H1 (cell line): Measurements from ENCODE around the gene RNASE9. TPM values are rescaled to one million over a fixed set of nuclear protein-coding genes. Genes with fewer than 3 reads are reported as not detected.

ENCODE experiments used
- CTCF ChIA-PET: fragments of 300-600 bp; sonication (Branson Sonifier 250); formaldehyde crosslinking; loops from one replicate; lab custom pipeline; 2021; ENCODE audit not compliant: partially characterized antibody; lab: Charles Lee
- POLR2A ChIA-PET: fragments of 300-600 bp; sonication (Branson Sonifier 250); formaldehyde crosslinking; loops from one replicate; lab custom pipeline; 2021; ENCODE audit warnings: inconsistent platforms; ENCODE audit not compliant: partially characterized antibody; lab: Charles Lee
- DNase-seq, 2 experiments: peaks; one replicate each; pipeline versions ENCODE4 v3.0.0 to v3.0.0-alpha.2; 2010 to 2022; ENCODE audit warnings: low spot score in 2 of 2, low read depth in 1 of 2, mixed read lengths in 1 of 2
- FAIRE-seq: peaks from 2 replicates; lab custom pipeline; 2011; peaks lifted over from hg19 to GRCh38; lab: Jason Lieb, UNC
- H2AFZ ChIP-seq: 2 replicates; pipeline ENCODE4 v1.8.1; 2012; ENCODE audit warnings: low read length, inconsistent platforms
- H2AK5ac ChIP-seq: 2 replicates; pipeline ENCODE4 v1.6.1; 2013; ENCODE audit warnings: low read depth, low read length
- H2BK120ac ChIP-seq: replicated peaks from 2 replicates; pipeline ENCODE3; 2013; ENCODE audit warnings: low read depth, low read length, inconsistent platforms
- H2BK12ac ChIP-seq: 2 replicates; pipeline ENCODE4 v1.6.1; 2013; ENCODE audit warnings: low read depth, low read length
- H2BK15ac ChIP-seq: 2 replicates; pipeline ENCODE4 v1.6.1; 2013; ENCODE audit warnings: low read length
- H2BK20ac ChIP-seq: 2 replicates; pipeline ENCODE4 v1.6.1; 2013; ENCODE audit warnings: low read length
- H2BK5ac ChIP-seq: 2 replicates; pipeline ENCODE4 v1.6.1; 2013; ENCODE audit warnings: low read depth, low read length
- H3K14ac ChIP-seq: 2 replicates; pipeline ENCODE4 v1.6.1; 2013; ENCODE audit warnings: inconsistent platforms; ENCODE audit not compliant: insufficient read length
- H3K18ac ChIP-seq: 2 replicates; pipeline ENCODE4 v1.6.1; 2013; ENCODE audit warnings: low read length; ENCODE audit errors: extremely low read depth
- H3K23ac ChIP-seq: 2 replicates; pipeline ENCODE4 v1.6.1; 2013; ENCODE audit warnings: inconsistent platforms; ENCODE audit not compliant: insufficient read length
- H3K23me2 ChIP-seq: 2 replicates; pipeline ENCODE4 v1.6.1; 2013; ENCODE audit warnings: low read depth, low read length
- H3K27ac ChIP-seq: 2 replicates; pipeline ENCODE4 v1.6.1; 2011; ENCODE audit warnings: low read depth, low read length, inconsistent platforms
- H3K27me3 ChIP-seq, 4 experiments: replicated peaks in 1 of 4; 1 replicate in 1 of 4; 2 replicates in 3 of 4; pipeline versions ENCODE4 v1.6.1 to v1.8.1; 2011 to 2013; ENCODE audit warnings: low read length in 3 of 4, mild to moderate bottlenecking in 3 of 4, inconsistent platforms in 2 of 4, mixed read lengths in 2 of 4, moderate library complexity in 1 of 4; ENCODE audit not compliant: control insufficient read depth in 3 of 4, insufficient read depth in 3 of 4; ENCODE audit errors: extremely low read depth in 1 of 4
- H3K36me3 ChIP-seq, 4 experiments: 2 replicates each; pipeline versions ENCODE4 v1.6.1 to v1.8.1; 2011 to 2013; ENCODE audit warnings: mild to moderate bottlenecking in 4 of 4, low read length in 3 of 4, moderate library complexity in 2 of 4, control low read depth in 1 of 4, inconsistent platforms in 1 of 4; ENCODE audit not compliant: insufficient read depth in 4 of 4, control insufficient read depth in 2 of 4
- H3K4ac ChIP-seq: replicated peaks from 2 replicates; pipeline ENCODE3; 2013; ENCODE audit warnings: low read length, low read depth, mixed read lengths, inconsistent platforms; ENCODE audit not compliant: insufficient read length
- H3K4me1 ChIP-seq, 4 experiments: replicated peaks in 1 of 4; 1 replicate in 1 of 4; 2 replicates in 3 of 4; pipeline versions ENCODE4 v1.6.1 to v1.8.1; 2011 to 2013; ENCODE audit warnings: low read length in 3 of 4, inconsistent platforms in 2 of 4, mixed read lengths in 1 of 4; ENCODE audit not compliant: insufficient read depth in 4 of 4, control insufficient read depth in 3 of 4
- H3K4me2 ChIP-seq, 2 experiments: 2 replicates each; pipeline versions ENCODE4 v1.6.1 to v1.8.1; 2011 to 2013; ENCODE audit warnings: low read depth in 2 of 2, low read length in 2 of 2, control low read depth in 1 of 2, inconsistent platforms in 1 of 2, mild to moderate bottlenecking in 1 of 2; ENCODE audit not compliant: insufficient read depth in 1 of 2
- H3K4me3 ChIP-seq, 4 experiments: fragments of 200-600, 300-600 bp in 1 of 4; sonication (generic), shearing (Covaris generic), sonication (Bioruptor Twin) in 1 of 4; 2 replicates each; pipeline versions ENCODE4 v1.5.1 to v1.8.1; 2011 to 2016; ENCODE audit warnings: low read length in 4 of 4, low read depth in 3 of 4, control low read depth in 2 of 4, inconsistent platforms in 2 of 4, mild to moderate bottlenecking in 2 of 4, mixed read lengths in 1 of 4, moderate library complexity in 1 of 4; ENCODE audit not compliant: insufficient read depth in 2 of 4; ENCODE audit errors: extremely low read depth in 1 of 4
- H3K56ac ChIP-seq: replicated peaks from 2 replicates; pipeline ENCODE3; 2013; ENCODE audit warnings: low read depth, mild to moderate bottlenecking, mixed read lengths, low read length, inconsistent platforms; ENCODE audit not compliant: insufficient read length
- H3K79me1 ChIP-seq: 2 replicates; pipeline ENCODE4 v1.6.1; 2013; ENCODE audit warnings: low read depth, low read length, control low read depth
- H3K79me2 ChIP-seq, 2 experiments: 2 replicates each; pipeline versions ENCODE4 v1.6.1 to v1.8.1; 2012 to 2013; ENCODE audit warnings: low read length in 2 of 2, mild to moderate bottlenecking in 2 of 2, inconsistent platforms in 1 of 2; ENCODE audit not compliant: insufficient read depth in 2 of 2, control insufficient read depth in 1 of 2
- H3K9ac ChIP-seq, 4 experiments: replicated peaks in 1 of 4; 1 replicate in 1 of 4; 2 replicates in 3 of 4; pipeline versions ENCODE4 v1.6.1 to v1.8.1; 2011 to 2013; ENCODE audit warnings: low read depth in 3 of 4, low read length in 3 of 4, control low read depth in 2 of 4, mild to moderate bottlenecking in 2 of 4, moderate library complexity in 2 of 4, inconsistent platforms in 1 of 4; ENCODE audit errors: extremely low read depth in 1 of 4
- H3K9me3 ChIP-seq, 2 experiments: 2 replicates each; pipeline versions ENCODE4 v1.6.1 to v1.8.1; 2012 to 2013; ENCODE audit warnings: mild to moderate bottlenecking in 2 of 2, moderate library complexity in 2 of 2, control low read depth in 1 of 2, inconsistent platforms in 1 of 2, low read depth in 1 of 2, low read length in 1 of 2, mixed read lengths in 1 of 2; ENCODE audit not compliant: insufficient read depth in 2 of 2
- H4K20me1 ChIP-seq, 2 experiments: replicated peaks in 1 of 2; 2 replicates each; pipeline versions ENCODE3 to v1.8.1; 2011 to 2013; ENCODE audit warnings: inconsistent platforms in 2 of 2, low read length in 2 of 2, mild to moderate bottlenecking in 1 of 2; ENCODE audit not compliant: insufficient read depth in 2 of 2, control insufficient read depth in 1 of 2
- H4K5ac ChIP-seq: 2 replicates; pipeline ENCODE4 v1.6.1; 2013; ENCODE audit warnings: low read length, low read depth, mixed read lengths, inconsistent platforms; ENCODE audit not compliant: insufficient read length
- H4K8ac ChIP-seq: 2 replicates; pipeline ENCODE4 v1.8.0; 2013; ENCODE audit warnings: mild to moderate bottlenecking, moderate library complexity, low read length, inconsistent platforms; ENCODE audit not compliant: insufficient read depth; ENCODE audit errors: extremely low read depth
- H4K91ac ChIP-seq: replicated peaks from 2 replicates; pipeline ENCODE3; 2013; ENCODE audit warnings: low read length, mixed read lengths, inconsistent platforms; ENCODE audit not compliant: insufficient read length
- ATF2 ChIP-seq: IDR thresholded peaks from 2 replicates; pipeline ENCODE4 v1.6.1; 2012; ENCODE audit warnings: low read length, inconsistent platforms
- CTCF ChIP-seq, 3 experiments: IDR thresholded peaks; 1 replicate in 2 of 3; 2 replicates in 1 of 3; pipeline versions ENCODE4 v1.5.1 to v1.6.1; 2011; ENCODE audit warnings: low read length in 3 of 3, mild to moderate bottlenecking in 3 of 3, inconsistent platforms in 2 of 3, low read depth in 1 of 3, moderate library complexity in 1 of 3; ENCODE audit not compliant: insufficient read depth in 1 of 3; ENCODE audit errors: control extremely low read depth in 1 of 3
- GABPA ChIP-seq: IDR thresholded peaks from 2 replicates; pipeline ENCODE4 v1.6.1; 2011; ENCODE audit warnings: mild to moderate bottlenecking, low read length, moderate library complexity, borderline replicate concordance; ENCODE audit not compliant: insufficient read depth
- RBBP5 ChIP-seq: IDR thresholded peaks from 2 replicates; pipeline ENCODE4 v1.7.1; 2012; ENCODE audit warnings: low read depth, mild to moderate bottlenecking, inconsistent platforms, low read length, moderate library complexity, borderline replicate concordance
- SIRT6 ChIP-seq: IDR thresholded peaks from one replicate; pipeline ENCODE4 v1.7.1; 2012; ENCODE audit warnings: low read length, inconsistent platforms
- SUZ12 ChIP-seq: fragments of 200-600 bp; sonication (generic); IDR thresholded peaks from 2 replicates; pipeline ENCODE4 v1.6.1; 2012; ENCODE audit warnings: mild to moderate bottlenecking, inconsistent platforms, low read length, moderate library complexity, mixed read lengths
- TEAD4 ChIP-seq: IDR thresholded peaks from 2 replicates; pipeline ENCODE4 v1.6.1; 2012; ENCODE audit warnings: low read depth, low read length, inconsistent platforms, mixed read lengths
- WGBS, 2 experiments: shearing (Covaris generic) in 1 of 2; methylation state at CpG; one replicate each; pipeline versions ENCODE4 v1.1.6 to v1.1.7; 2013 to 2015; ENCODE audit warnings: low lambda C conversion rate in 2 of 2, mixed read lengths in 2 of 2, inconsistent platforms in 1 of 2, low coverage in 1 of 2, missing lambda C conversion rate in 1 of 2; ENCODE audit not compliant: insufficient replicate concordance in 2 of 2, insufficient coverage in 1 of 2, insufficient read length in 1 of 2; ENCODE audit errors: extremely low coverage in 1 of 2, missing lambda C conversion rate in 1 of 2; 5-methylcytosine and 5-hydroxymethylcytosine counted together
- polyA plus RNA-seq, 7 experiments: library from polyadenylated mRNA; depleted of rRNA in 3 of 7; stranded (reverse) in 5 of 7; unstranded in 2 of 7; fragments of >200 nt in 5 of 7; fragments of 200-250 nt in 2 of 7; gene quantifications; 1 replicate in 5 of 7; 2 replicates in 1 of 7; 4 replicates in 1 of 7; pipeline versions ENCODE4 v1.2.1 to v1.2.3, GENCODE V29; 2011 to 2013; ENCODE audit warnings: missing spikeins in 2 of 7, mixed read lengths in 2 of 7
- total RNA-seq: library from RNA; stranded (reverse); fragmentation: NEBNext Ultra II Directional; extraction: Animal tissue kit (Norgen Biotek cat#: 25700); gene quantifications from 2 replicates; pipeline ENCODE4 v1.2.1, GENCODE V29; 2021

The RNASE9 gene
- total and polyA plus RNA-seq, 2 of the 8 experiments (the other 6 are each of a cell fraction or from before 2014, with no cell fraction given) = 0.06 TPM; not detected in 1

- ChIA-PET POLR2A (no interaction called here), CTCF (interaction anchor here (1.0 to 2.6 kb wide), 2 partner anchors 20 to 107 kb away, joined by 5 to 8 read pairs; no protein-coding TSS in a partner anchor)
- Histone ChIP-seq H3K23ac (no peak overlapping the region), H3K4me3 (no peak overlapping the region), H2BK5ac (no peak overlapping the region), H4K8ac (no peak overlapping the region), H3K4me2 (no peak overlapping the region), H3K4ac (no peak overlapping the region), H3K9me3 (no peaks in the 10 kb centered on the region), H3K27me3 (no peaks in the 10 kb centered on the region), H3K79me1 (no peaks in the 10 kb centered on the region), H3K23me2 (no peaks in the 10 kb centered on the region), H3K79me2 (no peaks in the 10 kb centered on the region), H2BK20ac (no peak overlapping the region), H2BK15ac (no peak overlapping the region), H3K27ac (no peak overlapping the region), H3K4me1 (no peaks in the 10 kb centered on the region), H3K36me3 (no peaks in the 10 kb centered on the region), H2BK12ac (no peak overlapping the region), H3K9ac (no peak overlapping the region), H4K91ac (no peak overlapping the region), H4K20me1 (no peaks in the 10 kb centered on the region), H2AK5ac (no peak overlapping the region), H3K18ac (no peak overlapping the region), H3K14ac (no peak overlapping the region), H3K56ac (no peak overlapping the region), H2AFZ (no peak overlapping the region), H4K5ac (no peak overlapping the region), H2BK120ac (no peak overlapping the region)
- DNase-seq (no peak), FAIRE-seq (no peak)
- TF ChIP-seq GABPA = no peak
- no peak for TF ChIP-seq RBBP5
- no peak for TF ChIP-seq SUZ12
- TF ChIP-seq ATF2 = no peak
- TF ChIP-seq SIRT6 = no peak
- no peak for TF ChIP-seq TEAD4
- TF ChIP-seq CTCF (IDR thresholded peaks at IDR 0.05; ENCODE audit: control extremely low read depth in 1 of 3, insufficient read depth in 1 of 3, low read depth in 1 of 3, low read length in 3 of 3) = no peak
- WGBS, 2 experiments = 92% methylated on average over 2 of the region's 2 CpGs; no CpG with 5 or more reads in 1 of the 2 experiments
Measured at GRCh38 chr14:20550926-20551325, 9.9 kb downstream of the RNASE9 start.
